Thyroid gland (tissue), 4 donors: Measurements from ENCODE around the gene NBL1.

Experiments
- POLR2A ChIP-seq, 2 donors: fragments of 450-650 bp; IDR thresholded peaks; one replicate each; pipeline ENCODE4 v1.6.1; 2017; ENCODE audit warnings: antibody characterized with exemption in 2 of 2, mild to moderate bottlenecking in 2 of 2, moderate library complexity in 1 of 2
- TF ChIP-seq, protein P1 (sequence below), 6 experiments: fragments of 200-600 bp in 3 of 6; fragments of 450-650 bp in 3 of 6; sonication (generic) in 3 of 6; IDR thresholded peaks; one replicate each; pipeline ENCODE4 v1.5.1; 2016 to 2019; ENCODE audit warnings: antibody characterized with exemption in 6 of 6, mild to moderate bottlenecking in 2 of 6, inconsistent platforms in 1 of 6, moderate library complexity in 1 of 6

GRCh38 chr1:19647643-19648042 lies 3.5 kb downstream of the NBL1 start:
- TF ChIP-seq, protein P1, sequence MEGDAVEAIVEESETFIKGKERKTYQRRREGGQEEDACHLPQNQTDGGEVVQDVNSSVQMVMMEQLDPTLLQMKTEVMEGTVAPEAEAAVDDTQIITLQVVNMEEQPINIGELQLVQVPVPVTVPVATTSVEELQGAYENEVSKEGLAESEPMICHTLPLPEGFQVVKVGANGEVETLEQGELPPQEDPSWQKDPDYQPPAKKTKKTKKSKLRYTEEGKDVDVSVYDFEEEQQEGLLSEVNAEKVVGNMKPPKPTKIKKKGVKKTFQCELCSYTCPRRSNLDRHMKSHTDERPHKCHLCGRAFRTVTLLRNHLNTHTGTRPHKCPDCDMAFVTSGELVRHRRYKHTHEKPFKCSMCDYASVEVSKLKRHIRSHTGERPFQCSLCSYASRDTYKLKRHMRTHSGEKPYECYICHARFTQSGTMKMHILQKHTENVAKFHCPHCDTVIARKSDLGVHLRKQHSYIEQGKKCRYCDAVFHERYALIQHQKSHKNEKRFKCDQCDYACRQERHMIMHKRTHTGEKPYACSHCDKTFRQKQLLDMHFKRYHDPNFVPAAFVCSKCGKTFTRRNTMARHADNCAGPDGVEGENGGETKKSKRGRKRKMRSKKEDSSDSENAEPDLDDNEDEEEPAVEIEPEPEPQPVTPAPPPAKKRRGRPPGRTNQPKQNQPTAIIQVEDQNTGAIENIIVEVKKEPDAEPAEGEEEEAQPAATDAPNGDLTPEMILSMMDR (IDR thresholded peaks at IDR 0.05): no peak
- TF ChIP-seq POLR2A (IDR thresholded peaks at IDR 0.05): no peak
